HG03565 (cell line): ENCODE data around the gene KCNS1.

Experiments used
- ATAC-seq: cut with Tn5 transposase; IDR thresholded peaks from one replicate; pipeline ENCODE4 v1.9.1; 2021; ENCODE audit warnings: mild to moderate bottlenecking, moderate library complexity; ENCODE audit not compliant: unreplicated experiment

Gene KCNS1

GRCh38 chr20:45110301-45110700 lies 9.4 kb upstream of the KCNS1 start:
- ATAC-seq: no peak

GRCh38 chr20:45109634-45110033 lies 8.7 kb upstream of the KCNS1 start:
- ATAC-seq: no peak

GRCh38 chr20:45105317-45105716 lies 4.4 kb upstream of the KCNS1 start:
- no peak for ATAC-seq

- no peak for ATAC-seq
These were observed 3.9 kb upstream of the KCNS1 start for GRCh38 chr20:45104786-45105185.

- ATAC-seq: no peak
These were observed 2.1 kb upstream of the KCNS1 start for GRCh38 chr20:45103072-45103471.

- ATAC-seq: no peak
These were observed 465 bp upstream of the KCNS1 start for GRCh38 chr20:45101333-45101850.

GRCh38 chr20:45098103-45098773 lies 2.7 kb downstream of the KCNS1 start:
- ATAC-seq: no peak

- no peak for ATAC-seq
These were observed 3.3 kb downstream of the KCNS1 start for GRCh38 chr20:45097485-45098102.

- no peak for ATAC-seq
These were observed 4.1 kb downstream of the KCNS1 start for GRCh38 chr20:45096781-45097180.

GRCh38 chr20:45095805-45096238 lies 5.1 kb downstream of the KCNS1 start:
- no peak for ATAC-seq

- no peak for ATAC-seq
These were observed 5.9 kb downstream of the KCNS1 start for GRCh38 chr20:45094864-45095574.

GRCh38 chr20:45094201-45094600 lies 6.7 kb downstream of the KCNS1 start:
- ATAC-seq: no peak

GRCh38 chr20:45092898-45093297 lies 8.0 kb downstream of the KCNS1 start:
- no peak for ATAC-seq

GRCh38 chr20:45091366-45091765 lies 9.6 kb downstream of the KCNS1 start:
- ATAC-seq: no peak

- no peak for ATAC-seq
These were observed 10.4 kb downstream of the KCNS1 start for GRCh38 chr20:45090481-45090880.

- no peak for ATAC-seq
These were observed 12.7 kb downstream of the KCNS1 start for GRCh38 chr20:45088247-45088646.

- no peak for ATAC-seq
These were observed 13.1 kb downstream of the KCNS1 start for GRCh38 chr20:45087814-45088213.

GRCh38 chr20:45087097-45087790 lies 13.7 kb downstream of the KCNS1 start:
- no peak for ATAC-seq

GRCh38 chr20:45085867-45086266 lies 15.1 kb downstream of the KCNS1 start:
- no peak for ATAC-seq

- ATAC-seq: no peak
These were observed 15.6 kb downstream of the KCNS1 start for GRCh38 chr20:45085289-45085688.

GRCh38 chr20:45083127-45083526 lies 17.8 kb downstream of the KCNS1 start:
- no peak for ATAC-seq
